HUDEP-2 (cell line): ENCODE results near the gene GLP1R.
"Not testable (repeated sequence)": the region's sequence is repeated elsewhere in the genome, so short reads cannot be mapped to it uniquely, and the experiment has no call there.

Experiments
- DNase-seq, 76 experiments: peaks; one replicate each; lab custom pipeline; 2025; ENCODE audit not compliant: unreplicated experiment in 76 of 76; lab: John Stamatoyannopoulos, UW

GLP1R gene

DNA sequence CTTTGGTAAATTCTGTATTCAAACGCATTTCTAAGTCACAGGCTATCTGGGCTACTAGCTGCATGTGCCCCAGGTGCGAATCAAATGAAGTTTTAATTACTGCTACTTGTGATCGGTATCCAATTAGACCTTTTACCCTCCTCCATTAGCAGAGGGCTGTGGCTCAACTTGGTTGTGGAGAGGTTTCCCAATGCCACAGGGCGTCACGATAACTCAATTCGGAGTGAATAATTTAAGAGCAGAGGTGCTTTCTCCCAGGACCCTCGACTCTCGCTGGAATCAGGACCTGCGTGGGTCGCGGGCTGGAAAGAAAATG is 65.8 kb downstream of the GLP1R start:
- peak in 2 of 76 experiments; percentile 52 to 60 for DNase-seq

DNA sequence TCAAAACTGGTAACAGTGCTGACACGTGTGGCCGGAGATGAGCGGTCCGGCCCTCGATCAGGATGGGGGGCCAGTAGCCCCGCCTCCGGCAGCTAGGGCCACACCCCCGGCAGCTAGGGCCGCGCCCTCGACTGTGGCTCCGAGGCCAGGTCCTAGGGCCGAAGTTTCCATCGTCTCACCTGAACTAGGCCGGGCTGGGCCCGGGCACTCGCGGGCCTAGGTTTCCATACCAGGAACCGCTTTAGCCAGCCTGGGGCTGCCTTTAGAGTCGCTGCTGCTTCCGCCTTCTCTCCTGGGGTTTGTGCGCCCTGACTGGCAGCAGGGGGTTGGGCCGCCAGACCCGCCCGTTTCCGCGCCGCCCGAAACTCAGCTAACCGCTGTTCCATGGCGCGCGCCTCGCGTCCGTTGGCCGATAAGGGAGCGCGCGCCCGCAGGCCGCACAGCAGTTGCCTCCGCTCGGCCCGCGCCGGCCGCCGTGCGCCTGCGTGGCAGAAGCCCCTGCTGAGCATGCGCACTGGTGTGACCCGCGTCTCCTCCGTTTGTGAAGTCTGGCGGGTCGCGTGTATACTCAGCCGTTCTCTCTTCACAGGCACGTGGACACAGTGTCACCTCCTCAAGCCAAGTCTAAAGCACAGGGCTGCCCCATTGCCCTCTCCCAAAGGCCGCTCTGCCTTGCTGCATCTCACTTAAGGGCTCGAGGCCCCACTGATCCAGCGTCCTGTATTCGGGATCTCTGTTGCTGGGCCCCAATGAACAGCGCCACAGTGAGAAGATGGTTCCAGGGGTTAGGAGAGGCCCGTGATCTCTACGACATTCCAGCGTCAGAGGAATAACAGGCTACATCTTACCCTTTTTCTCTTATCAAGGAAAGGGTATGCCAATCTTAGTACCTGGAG is 66.4 kb downstream of the GLP1R start, which contains the start of gene SAYSD1:
SAYSD1 (minus strand) TSS at position 483 of the 896 bp plus-strand sequence; CDS start at position 386, 97 bp downstream.
- peak in 75 of 76 experiments; percentile 76 to 99 (median 94) for DNase-seq

DNA sequence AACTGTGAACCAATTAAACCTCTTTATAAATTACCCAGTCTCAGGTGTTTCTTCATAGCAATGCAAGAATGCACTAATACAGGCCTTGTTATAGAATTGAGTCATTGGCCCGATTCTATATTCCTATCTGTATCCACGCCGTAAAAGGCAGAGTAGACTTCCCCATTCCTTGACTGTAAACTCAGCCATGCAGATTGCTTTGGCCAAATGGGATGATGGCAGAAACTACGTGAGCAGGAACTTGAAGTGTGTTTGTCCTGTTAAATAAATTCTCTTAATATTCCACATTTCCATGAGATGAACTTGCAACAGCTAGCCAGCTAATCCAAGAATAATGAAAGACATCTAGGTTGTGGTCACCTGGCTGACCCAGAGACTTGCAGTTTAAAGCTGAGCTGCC is 70.3 kb downstream of the GLP1R start:
- DNase-seq, result no peak

DNA sequence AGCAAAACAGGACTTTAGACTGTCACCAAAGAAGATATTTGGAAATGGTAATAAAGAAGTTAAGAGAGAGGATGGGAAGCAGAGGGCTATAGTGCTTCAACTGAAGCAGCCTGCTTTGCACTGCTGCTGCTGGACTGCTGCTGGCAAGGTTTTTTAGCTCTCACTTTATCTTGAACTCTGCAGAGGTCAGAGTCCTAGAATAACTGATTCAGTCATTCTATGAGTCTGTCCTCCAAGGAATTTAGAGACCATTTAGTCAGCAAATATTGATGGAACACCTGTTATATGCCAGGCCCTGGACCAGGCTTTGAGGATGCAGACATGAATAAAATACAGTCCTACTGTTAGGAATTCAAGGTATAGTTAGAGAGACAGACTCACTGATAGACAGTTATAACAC is 75.5 kb downstream of the GLP1R start:
- no peak for DNase-seq

DNA sequence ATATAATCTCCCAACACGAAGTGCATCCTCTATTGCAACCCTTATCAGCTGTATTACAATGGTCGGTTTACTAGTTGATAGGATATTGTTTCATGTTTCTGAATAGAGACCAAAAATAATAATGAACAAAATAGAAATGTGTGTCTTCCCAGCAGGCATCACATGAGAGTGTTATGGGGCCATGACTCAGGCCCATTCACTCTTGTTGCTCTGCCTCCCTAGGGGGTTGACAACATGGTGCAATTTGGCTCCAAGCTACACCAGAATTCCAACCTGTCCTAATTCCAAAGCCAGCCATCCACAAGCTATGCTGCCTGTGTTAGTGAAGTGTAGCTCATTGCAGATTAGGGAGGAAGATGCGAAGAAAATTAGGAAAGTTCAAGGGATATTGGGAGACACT is 79.5 kb downstream of the GLP1R start:
- no peak for DNase-seq

DNA sequence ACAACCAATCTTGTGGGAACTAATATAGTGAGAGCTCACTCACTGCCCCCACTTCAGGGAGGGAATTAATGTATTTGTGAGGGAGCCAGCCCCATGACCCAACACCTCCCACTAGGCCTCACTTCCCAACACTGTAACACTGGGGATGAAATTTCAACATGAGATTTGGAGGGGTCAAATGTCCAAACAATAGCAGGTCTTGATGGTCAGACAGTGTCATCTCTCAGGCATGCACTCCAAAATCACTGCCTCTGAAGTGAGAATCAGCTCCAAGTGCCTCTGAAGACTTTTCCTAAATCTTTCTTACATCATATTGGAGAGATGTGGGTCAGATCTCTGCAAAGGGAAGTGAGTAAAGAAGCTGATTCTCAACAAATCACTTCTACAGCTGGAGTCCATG is 80.3 kb downstream of the GLP1R start:
- DNase-seq, result no peak

DNA sequence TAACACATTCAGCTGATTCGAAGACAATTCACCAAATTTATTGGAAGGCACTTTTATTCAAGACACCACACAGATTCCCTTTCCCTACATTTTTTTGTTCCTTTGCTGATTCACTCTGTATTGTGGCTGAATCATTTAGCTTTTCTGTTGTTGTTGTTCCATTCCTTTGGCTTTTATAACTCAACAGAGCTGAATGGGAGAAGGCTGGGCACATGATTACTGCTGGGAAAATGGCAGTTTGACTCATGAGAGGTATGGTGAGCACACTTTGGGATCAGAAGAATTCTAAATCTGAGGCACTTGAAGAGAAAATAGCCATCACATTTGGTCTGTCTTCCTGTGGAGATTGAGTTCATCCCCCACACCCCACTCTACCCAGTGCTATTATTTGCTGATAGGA is 82.1 kb downstream of the GLP1R start:
- no peak for DNase-seq

DNA sequence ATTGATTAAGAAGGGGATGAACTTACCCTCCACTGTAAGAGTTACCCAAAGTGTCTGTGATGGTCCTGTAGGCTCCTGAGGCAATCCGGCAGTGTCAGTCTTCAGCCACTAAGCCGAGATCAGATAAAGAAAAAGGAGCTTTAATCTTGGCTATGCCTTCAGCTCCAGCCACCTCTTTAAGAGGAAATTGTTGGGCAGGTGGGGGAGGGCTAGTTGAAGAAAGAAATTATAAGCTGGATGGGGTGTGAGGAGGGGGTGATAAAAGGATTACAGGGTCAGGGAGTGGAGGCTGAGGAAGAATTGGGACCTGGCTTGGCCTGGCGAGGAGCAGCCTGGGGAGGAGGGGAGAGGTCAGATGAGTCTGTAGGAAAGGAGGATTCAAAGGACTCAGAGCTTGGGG is 86.2 kb downstream of the GLP1R start:
- DNase-seq, result not testable (repeated sequence)

DNA sequence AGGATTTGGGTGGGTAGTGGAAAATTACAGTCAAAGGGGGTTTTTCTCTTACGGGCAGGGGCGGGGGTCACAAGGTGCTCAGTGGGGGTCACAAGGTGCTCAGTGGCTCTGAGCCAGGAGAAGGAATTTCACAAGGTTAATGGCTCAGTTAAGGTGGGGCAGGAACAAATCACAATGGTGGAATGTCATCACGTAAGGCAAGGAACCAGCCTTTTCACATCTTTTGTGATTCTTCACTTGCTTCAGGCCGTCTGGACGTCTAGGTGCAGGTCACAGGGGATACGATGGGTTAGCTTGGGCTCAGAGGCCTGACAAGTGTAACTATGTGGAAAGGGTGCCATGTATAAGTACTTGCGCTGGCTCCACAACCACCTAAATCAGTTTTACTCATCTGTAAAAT is 87.6 kb downstream of the GLP1R start:
- DNase-seq, result not testable (repeated sequence)

DNA sequence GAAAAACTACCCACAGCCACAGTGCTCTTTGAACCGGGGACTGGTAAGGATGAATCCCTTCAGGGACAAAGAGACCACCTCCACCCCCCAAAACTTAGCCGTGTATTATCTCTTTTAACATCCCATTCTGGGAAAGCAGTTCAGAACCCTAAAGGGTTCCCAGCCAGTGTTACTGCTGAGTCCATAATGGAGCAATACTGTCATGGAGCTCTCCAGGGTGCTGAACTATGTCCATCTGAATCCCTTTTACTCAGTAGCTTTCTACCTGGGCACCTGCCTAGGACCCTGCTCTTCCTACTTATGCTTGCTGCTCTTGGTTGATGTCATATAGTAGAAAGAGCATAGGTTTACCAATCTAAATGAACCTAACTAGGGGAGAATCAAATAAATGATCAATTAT is 88.7 kb downstream of the GLP1R start:
- DNase-seq, result peak in 52 of 76 experiments; percentile 5 to 66 (median 25)
